ENCODE results near the gene BMP7. TPM values are rescaled to one million over a fixed set of nuclear protein-coding genes. Genes with fewer than 3 reads are reported as not detected.

Gene BMP7
- total and polyA plus RNA-seq, 2 experiments from 2014 or later: 15.9 to 22.8 TPM

DNA sequence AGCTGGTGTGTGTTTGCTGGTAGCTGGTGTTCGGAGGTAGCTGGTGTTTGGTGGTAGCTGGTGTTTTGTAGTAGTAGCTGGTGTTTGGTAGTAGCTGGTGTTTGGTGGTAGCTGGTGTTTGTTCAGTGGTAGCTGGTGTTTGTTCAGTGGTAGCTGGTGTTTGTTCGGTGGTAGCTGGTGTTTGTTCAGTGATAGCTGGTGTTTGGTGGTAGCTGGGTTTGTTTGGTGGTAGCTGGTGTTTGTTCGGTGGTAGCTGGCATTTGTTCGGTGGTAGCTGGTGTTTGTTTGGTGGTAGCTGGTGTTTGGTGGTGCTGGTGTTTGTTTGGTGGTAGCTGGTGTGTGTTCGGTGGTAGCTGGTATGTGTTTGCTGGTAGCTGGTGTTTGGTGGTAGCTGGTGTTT, 48.0 kb downstream of the BMP7 start (continued):
- TF ChIP-seq REST (IDR thresholded peaks at IDR 0.05; ENCODE audit: unreplicated experiment) (no peak), CREB1 (CRISPR knock-in tag; IDR thresholded peaks at IDR 0.05; ENCODE audit: low read depth) (no peak), NANOG (IDR thresholded peaks at IDR 0.05; ENCODE audit: borderline replicate concordance) (no peak)

DNA sequence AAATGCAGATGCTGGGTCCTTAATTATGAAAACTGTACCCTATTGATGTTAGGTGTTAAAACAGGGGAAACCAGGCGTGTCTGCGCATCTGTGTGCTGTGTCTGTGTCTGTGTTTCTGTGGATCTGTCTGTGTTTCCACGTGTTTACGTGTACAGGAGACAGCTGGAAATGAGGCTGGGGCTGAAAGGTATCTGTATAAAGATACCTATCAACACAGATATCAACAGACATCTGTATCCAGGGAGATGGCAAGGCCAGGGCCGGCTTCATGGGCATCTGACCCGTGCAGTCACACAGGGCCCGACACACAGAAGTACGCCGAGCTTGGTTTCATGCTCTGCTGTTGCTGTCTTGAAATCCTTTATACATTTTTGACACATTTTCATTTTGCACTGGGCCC, 48.6 kb downstream of the BMP7 start:
- Histone ChIP-seq H4K20me1 (replicated peaks; ENCODE audit: insufficient read depth) (no peaks in the 10 kb centered on the region), H2AFZ (no peak overlapping the region), H3K4me2 (no peak overlapping the region), H3K4me3 (no peak overlapping the region), H3F3A (replicated peaks; ENCODE audit: low read depth) (no peaks in the 10 kb centered on the region), H3K27ac (ENCODE audit: low read depth) (no peak overlapping the region), H3K4me1 (ENCODE audit: insufficient read depth) (peaks cover 4% of the 10 kb centered on the region; the same call in 1 of the 2 replicates), H3K9me2 (ENCODE audit: insufficient read depth) (no peaks in the 10 kb centered on the region), H3K27me3 (ENCODE audit: insufficient read depth) (no peaks in the 10 kb centered on the region), H3K79me2 (replicated peaks; ENCODE audit: insufficient read depth) (no peaks in the 10 kb centered on the region), H3K36me3 (ENCODE audit: insufficient read depth) (no peaks in the 10 kb centered on the region)
- Mint-ChIP-seq H3K27ac (no peak overlapping the region), H3K4me1 (peaks cover 4% of the 10 kb centered on the region; the same call in 2 of the 3 replicates), H3K27me3 (ENCODE audit: insufficient read depth, low read depth, poor library complexity) (peaks cover 6% of the 10 kb centered on the region), H3K36me3 (ENCODE audit: low read depth) (no peaks in the 10 kb centered on the region), H3K9me3 (no peaks in the 10 kb centered on the region), H3K4me3 (no peak overlapping the region)
- ATAC-seq (no peak), DNase-seq (ENCODE audit: low spot score) (no peak)
- TF ChIP-seq ETS1 (IDR thresholded peaks at IDR 0.05): no peak
- no peak for TF ChIP-seq REST (IDR thresholded peaks at IDR 0.05; ENCODE audit: unreplicated experiment)
- no peak for TF ChIP-seq EZH2 (IDR thresholded peaks at IDR 0.05; ENCODE audit: low read depth, unreplicated experiment)
- no peak for TF ChIP-seq ZNF462 (CRISPR knock-in tag; IDR thresholded peaks at IDR 0.05)
- no peak for TF ChIP-seq CREB1 (CRISPR knock-in tag; IDR thresholded peaks at IDR 0.05; ENCODE audit: low read depth)
- TF ChIP-seq STAT1 (IDR thresholded peaks at IDR 0.05; ENCODE audit: unreplicated experiment): no peak
- no peak for TF ChIP-seq EZH2phosphoT487 (IDR thresholded peaks at IDR 0.05; ENCODE audit: unreplicated experiment)
- no peak for TF ChIP-seq ZNF331 (CRISPR knock-in tag; IDR thresholded peaks at IDR 0.05; ENCODE audit: low read depth)
- TF ChIP-seq POLR2AphosphoS5 (IDR thresholded peaks at IDR 0.05; ENCODE audit: low read depth): no peak

Measured in GM23338 (cell line).